GM04503 (cell line): ENCODE measurements around the gene TBC1D7.

Experiments used
- DNase-seq: peaks from one replicate; pipeline ENCODE4 v3.0.0-alpha.2; 2012; ENCODE audit warnings: low read depth

TBC1D7 gene

GRCh38 chr6:13319891-13320564, 8.3 kb downstream of the TBC1D7 start:
- DNase-seq, result no peak

- DNase-seq, result no peak
Observed at GRCh38 chr6:13318821-13319220, 9.5 kb downstream of the TBC1D7 start.

- DNase-seq, result no peak
Observed at GRCh38 chr6:13315896-13316295, 12.4 kb downstream of the TBC1D7 start.

- DNase-seq, result no peak
Observed at GRCh38 chr6:13314806-13315205, 13.5 kb downstream of the TBC1D7 start.

GRCh38 chr6:13311155-13311554, 17.2 kb downstream of the TBC1D7 start:
- DNase-seq, result no peak

GRCh38 chr6:13308332-13308731, 20.0 kb downstream of the TBC1D7 start:
- no peak for DNase-seq

- DNase-seq, result no peak
Observed at GRCh38 chr6:13307508-13307995, 20.8 kb downstream of the TBC1D7 start.

GRCh38 chr6:13305791-13306190, 22.5 kb downstream of the TBC1D7 start:
- DNase-seq, result no peak

GRCh38 chr6:13305288-13305687, 23.0 kb downstream of the TBC1D7 start:
- no peak for DNase-seq

GRCh38 chr6:13304580-13305260, 23.6 kb downstream of the TBC1D7 start:
- DNase-seq, result no peak

GRCh38 chr6:13304101-13304500, 24.2 kb downstream of the TBC1D7 start:
- no peak for DNase-seq

GRCh38 chr6:13303668-13304017, 24.7 kb downstream of the TBC1D7 start:
- DNase-seq, result no peak

GRCh38 chr6:13302751-13303667, 25.3 kb downstream of the TBC1D7 start:
- peak; percentile 100 for DNase-seq

GRCh38 chr6:13302291-13302690, 26.0 kb downstream of the TBC1D7 start:
- DNase-seq, result no peak

- no peak for DNase-seq
Observed at GRCh38 chr6:13300643-13301590, 27.4 kb downstream of the TBC1D7 start.

GRCh38 chr6:13299918-13300317, 28.4 kb downstream of the TBC1D7 start:
- no peak for DNase-seq

- no peak for DNase-seq
Observed at GRCh38 chr6:13299403-13299821, 28.9 kb downstream of the TBC1D7 start.

- DNase-seq, result no peak
Observed at GRCh38 chr6:13298446-13298845, 29.9 kb downstream of the TBC1D7 start.

- DNase-seq, result no peak
Observed at GRCh38 chr6:13297391-13297790, 30.9 kb downstream of the TBC1D7 start.

GRCh38 chr6:13296536-13296997, 31.8 kb downstream of the TBC1D7 start:
- DNase-seq, result no peak

- no peak for DNase-seq
Observed at GRCh38 chr6:13295576-13295975, 32.8 kb downstream of the TBC1D7 start.
